SIG-M5 (cell line): ENCODE measurements around the gene RAD51B.
"Not testable (repeated sequence)": the region's sequence is repeated elsewhere in the genome, so short reads cannot be mapped to it uniquely, and the experiment has no call there.

Experiments used
- DNase-seq: peaks from one replicate; lab custom pipeline; 2025; lab: John Stamatoyannopoulos, UW

Gene RAD51B

GRCh38 chr14:67984274-67984673, 164.7 kb downstream of the RAD51B start:
- DNase-seq: no peak

GRCh38 chr14:67986131-67986841, 166.7 kb downstream of the RAD51B start:
- no peak for DNase-seq

DNA sequence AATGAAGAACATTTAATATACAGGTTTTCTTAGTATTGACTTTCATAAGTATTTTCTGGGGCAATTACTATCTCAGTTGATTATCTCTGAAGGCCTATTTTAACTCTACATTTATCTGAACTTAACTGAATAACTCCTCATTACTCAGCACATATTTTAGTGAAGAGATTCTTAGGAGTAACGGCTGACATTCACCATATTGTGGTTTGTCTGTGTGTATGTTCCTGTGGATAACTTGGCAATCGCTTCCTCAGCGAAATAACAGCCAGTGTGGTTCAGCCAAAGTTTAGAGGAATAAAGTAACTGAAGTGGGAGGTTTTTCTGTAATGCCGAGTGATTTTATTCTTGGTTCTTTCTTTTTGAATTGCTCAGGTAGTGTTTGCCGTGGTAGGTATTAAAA, 168.0 kb downstream of the RAD51B start:
- DNase-seq: no peak

- DNase-seq: not testable (repeated sequence)
Observed at GRCh38 chr14:67988210-67988609, 168.6 kb downstream of the RAD51B start.

DNA sequence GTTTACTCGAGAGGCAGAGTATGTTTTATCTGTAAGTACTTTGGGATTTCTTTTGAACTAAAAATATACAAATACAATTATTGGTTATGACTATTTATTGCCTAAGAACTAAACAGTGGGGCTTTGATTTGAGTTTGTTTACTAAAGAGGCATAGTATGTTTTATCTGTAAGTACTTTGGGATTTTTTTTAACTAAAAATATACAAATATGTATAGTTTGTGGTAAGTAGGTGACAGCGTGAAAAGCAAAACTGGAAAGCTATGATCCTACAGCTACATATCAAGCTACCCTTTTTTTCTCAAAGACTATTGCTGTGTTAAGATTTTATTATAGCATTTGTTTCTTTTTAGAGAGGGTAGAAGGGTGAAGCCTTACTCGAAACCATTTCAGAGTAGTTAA, 171.0 kb downstream of the RAD51B start:
- DNase-seq: no peak

GRCh38 chr14:67994531-67994930, 175.0 kb downstream of the RAD51B start:
- DNase-seq: no peak

DNA sequence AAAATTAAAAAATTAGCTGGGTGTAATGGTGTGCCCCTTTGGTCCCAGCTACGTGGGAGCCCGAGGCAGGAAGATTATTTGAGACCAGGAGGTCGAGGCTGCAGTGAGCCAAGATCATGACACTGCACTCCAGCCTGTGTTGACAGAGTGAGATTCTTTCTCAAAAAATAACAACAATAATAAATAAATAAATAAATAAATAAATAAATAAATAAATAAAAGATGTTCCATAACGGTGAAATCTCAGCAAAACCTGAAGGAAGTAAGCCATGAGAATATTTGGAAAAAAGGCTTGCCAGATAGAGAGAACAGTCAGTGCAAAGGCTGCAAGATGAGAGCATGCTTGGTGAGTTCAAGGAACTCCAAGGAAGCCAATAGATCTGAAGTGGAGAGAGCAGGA, 176.7 kb downstream of the RAD51B start:
- no peak for DNase-seq

- no peak for DNase-seq
Observed at GRCh38 chr14:67998834-67999233, 179.3 kb downstream of the RAD51B start.

GRCh38 chr14:67999290-67999689, 179.7 kb downstream of the RAD51B start:
- DNase-seq: no peak

- no peak for DNase-seq
Observed at GRCh38 chr14:67999705-68000384, 180.3 kb downstream of the RAD51B start.

DNA sequence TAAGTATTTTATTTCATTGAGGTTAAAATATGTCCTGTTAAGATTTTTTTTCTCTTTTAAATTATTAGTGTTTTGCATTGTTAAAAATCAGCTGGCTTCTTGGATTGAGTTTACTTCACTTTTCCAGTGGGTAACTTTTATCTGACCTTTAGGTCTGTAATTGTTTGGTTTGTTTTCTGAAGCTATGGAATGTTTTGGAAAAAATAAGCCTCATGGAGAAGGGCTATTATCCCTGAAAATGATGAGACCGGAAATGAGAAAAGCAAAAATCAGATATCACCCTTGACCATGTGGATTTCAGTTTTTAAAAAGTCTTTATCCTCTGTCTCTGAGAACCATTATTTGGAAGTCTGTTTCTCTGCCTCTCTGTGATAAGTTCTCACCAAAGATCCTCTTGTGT, 180.9 kb downstream of the RAD51B start:
- no peak for DNase-seq

DNA sequence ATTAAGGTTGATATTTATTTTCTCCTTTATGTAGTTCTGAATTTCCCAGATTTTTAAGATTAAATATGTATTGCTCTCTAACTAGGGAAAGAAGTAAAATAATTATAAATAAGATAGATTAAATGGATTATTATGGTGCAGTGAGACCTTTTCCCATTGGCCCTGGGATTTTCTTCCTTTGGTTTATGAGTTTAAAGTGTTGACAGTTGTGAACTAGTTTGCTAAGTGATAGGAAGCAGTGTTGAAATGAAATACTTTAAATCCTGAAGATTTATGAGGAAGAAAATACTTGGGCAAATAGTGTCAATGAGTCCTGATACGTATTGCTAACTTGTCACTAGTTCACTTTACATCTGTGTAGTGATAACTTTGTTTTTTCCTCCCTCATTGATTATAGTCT, 188.9 kb downstream of the RAD51B start:
- DNase-seq: no peak

DNA sequence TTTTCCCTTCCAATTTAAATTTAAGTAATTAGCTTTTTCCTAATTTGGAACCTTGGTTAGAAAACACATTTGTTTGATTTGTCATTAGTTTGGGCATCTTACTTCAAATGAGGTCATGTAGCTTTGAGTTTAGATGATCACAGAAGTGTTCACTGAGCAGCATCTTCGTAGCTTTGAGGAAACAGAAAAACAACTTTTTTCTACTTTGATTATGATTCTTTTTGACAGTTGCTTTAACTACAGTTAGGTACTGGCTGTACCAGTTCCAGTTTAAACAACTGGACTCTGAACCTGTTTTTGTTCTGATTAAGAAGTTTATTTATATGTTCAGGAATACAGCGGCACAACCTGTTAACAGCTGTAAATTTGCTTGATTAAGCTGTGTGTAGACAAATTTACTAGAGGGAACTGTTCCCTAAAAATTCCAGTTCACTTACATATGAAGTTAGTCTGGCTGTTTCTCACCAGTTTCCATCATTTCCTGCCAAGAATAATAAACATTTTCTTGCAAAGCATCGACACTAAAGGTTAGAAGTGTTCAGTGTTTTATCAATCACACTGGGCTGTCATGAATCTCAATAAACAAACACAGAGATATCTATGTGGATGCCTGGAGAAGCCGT, 191.9 kb downstream of the RAD51B start:
- DNase-seq: no peak

DNA sequence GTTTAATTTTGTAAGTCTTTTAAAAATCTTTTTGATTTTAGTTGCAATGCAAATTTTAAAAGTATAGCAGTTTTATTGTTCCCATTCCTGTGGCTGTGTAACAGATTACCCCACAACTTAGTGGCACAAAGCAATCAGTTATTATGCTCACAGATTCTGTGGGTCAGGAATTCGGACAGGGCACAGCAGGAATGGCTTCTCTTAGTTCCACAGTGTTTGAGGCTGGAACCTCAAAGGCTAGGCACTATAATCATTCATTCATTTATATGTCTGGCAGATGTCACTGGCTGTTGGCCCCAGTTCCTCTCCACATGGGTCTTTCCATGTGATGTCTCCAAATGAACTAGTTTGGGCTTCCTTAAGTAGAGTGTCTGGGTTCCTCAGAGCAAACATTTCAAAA, 193.3 kb downstream of the RAD51B start:
- no peak for DNase-seq

DNA sequence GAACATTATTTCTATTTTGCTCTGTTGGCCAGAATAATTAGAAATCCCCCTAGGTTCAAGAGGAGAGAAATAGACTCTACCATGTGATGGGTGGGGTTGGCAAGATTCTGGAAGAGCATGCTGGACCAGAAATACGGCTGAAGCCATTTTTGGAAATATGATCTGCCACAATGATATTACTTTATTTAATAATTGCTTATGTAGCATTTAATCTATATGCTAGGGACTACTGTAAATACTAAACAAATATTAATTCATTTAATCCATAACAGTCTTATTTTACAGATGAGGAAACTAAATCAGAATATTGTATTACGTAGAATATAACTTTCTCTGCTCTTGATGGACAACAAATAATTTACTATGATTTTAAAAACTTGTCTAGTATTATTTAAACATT, 193.7 kb downstream of the RAD51B start:
- DNase-seq: no peak

DNA sequence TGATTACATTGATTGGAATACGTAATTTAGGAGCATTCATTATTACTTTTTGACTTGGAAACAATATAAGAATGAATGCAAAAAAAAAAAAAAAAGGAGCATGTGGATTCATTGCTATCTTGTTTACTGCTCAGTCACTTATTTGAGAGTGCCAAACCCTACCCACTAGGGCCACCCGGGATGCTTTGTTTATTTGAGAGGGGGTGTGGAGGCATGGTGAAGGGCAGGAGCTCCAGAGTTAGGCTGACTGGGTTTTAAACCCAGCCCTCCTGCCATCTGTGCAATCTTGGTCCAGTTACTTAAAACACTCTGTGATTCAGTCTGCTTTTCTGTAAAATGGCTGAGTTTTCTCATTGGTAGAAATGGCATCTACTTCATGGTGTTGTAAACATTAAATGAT, 195.2 kb downstream of the RAD51B start:
- no peak for DNase-seq

GRCh38 chr14:68015356-68016254, 196.0 kb downstream of the RAD51B start:
- no peak for DNase-seq

- no peak for DNase-seq
Observed at GRCh38 chr14:68016255-68016914, 196.8 kb downstream of the RAD51B start.

GRCh38 chr14:68018598-68018997, 199.0 kb downstream of the RAD51B start:
- no peak for DNase-seq

GRCh38 chr14:68020493-68020892, 200.9 kb downstream of the RAD51B start:
- DNase-seq: no peak

DNA sequence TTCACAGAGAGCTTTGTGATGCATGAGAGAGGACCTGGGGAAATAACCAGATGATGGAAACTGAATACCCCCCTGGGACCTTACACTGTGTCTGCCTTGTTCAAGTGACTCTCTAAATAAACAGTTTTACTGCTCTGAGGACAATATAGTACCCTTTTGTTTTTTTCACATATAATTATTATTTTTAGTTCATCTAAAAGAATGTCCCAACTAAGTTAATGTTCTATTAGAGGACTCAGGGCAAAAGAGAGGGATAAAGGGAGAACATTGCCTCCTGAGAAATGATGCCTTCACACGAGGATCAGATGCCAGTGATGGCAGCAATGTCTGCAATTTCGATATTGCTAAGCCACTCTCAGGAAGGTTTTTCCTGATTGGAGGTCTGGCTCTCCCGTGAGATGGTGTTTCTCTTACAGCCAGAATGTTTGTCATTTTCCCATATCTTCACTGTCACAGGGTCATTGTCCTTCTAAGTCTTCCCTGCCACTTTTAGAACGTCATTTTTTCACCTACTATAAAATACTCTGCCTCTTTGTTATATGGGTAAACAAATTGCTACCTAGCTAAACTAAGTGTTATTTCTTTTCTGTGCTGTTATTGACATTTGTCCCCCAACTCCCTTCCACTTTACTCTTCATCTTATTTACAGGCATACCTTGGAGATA, 201.6 kb downstream of the RAD51B start:
- no peak for DNase-seq
